NCI-H345 treated with DMSO at 0.1 percent for 48 hours (cell line): ENCODE measurements around the gene STUM.

Experiments used
- DNase-seq: peaks from one replicate; lab custom pipeline; 2025; ENCODE audit not compliant: unreplicated experiment; lab: John Stamatoyannopoulos, UW

The STUM gene

GRCh38 chr1:226558036-226558650 lies 9.6 kb downstream of the STUM start:
- DNase-seq, result no peak

GRCh38 chr1:226560243-226560642 lies 11.7 kb downstream of the STUM start:
- no peak for DNase-seq

DNA sequence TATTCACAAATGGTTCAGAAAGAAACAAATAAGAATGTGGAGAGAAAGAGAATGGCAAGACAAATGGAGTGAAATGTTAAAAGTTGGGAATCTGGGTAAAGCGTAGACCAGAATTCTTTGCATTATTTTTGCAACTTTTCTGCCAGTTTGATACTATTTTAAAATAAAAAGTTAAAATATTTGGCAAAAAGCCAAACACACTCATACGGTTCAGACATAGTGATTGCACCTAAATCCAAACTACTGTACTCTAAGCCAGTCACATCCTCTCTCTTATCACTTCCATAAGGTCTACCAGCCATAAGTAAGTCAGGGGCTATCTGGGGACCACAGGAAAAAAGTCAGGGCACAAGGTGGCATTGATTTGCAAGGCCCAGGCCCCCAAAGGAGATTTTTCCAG lies 14.4 kb downstream of the STUM start:
- DNase-seq, result no peak

DNA sequence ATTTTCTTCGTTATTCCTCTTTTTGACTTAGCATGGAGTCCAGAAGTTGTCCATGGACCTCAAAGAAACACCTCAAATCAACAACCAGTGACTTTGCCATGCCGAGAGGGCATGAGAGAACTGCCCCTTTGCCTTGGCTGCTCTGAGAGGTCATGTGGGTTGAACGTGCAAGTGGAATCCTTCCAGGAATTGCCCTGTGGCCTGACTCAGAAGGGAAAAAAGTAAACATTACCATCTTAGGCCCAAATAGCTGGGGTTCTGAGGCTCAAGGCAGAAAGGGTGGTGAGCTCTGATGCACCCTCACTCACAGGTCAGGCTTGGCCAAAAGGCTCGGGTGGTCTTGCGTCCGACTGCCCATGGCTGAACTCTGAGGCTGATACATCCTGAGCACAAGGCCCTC lies 15.1 kb downstream of the STUM start:
- DNase-seq, result no peak

GRCh38 chr1:226565476-226565875 lies 16.9 kb downstream of the STUM start:
- DNase-seq, result no peak

GRCh38 chr1:226566234-226566633 lies 17.7 kb downstream of the STUM start:
- DNase-seq, result no peak

DNA sequence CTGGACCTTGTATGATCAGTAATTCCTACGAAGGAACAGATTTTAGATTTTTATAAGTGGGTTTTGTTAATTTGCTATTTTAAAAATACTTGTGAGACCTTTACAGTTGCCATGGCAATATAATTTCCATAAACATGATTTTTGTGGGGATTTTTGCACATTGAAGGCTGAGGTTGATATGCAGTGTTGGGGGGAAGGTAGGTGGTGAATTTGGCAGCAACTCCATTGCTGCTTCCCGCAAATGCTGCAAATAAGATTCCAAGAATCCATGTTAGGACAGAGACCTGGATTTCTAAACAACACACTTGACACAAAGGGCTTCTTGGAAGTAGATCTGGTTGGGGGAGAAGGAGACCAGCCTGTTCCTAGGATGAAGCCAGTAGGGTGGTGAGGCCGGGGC lies 18.2 kb downstream of the STUM start:
- no peak for DNase-seq

GRCh38 chr1:226568077-226568831 lies 19.7 kb downstream of the STUM start:
- no peak for DNase-seq

DNA sequence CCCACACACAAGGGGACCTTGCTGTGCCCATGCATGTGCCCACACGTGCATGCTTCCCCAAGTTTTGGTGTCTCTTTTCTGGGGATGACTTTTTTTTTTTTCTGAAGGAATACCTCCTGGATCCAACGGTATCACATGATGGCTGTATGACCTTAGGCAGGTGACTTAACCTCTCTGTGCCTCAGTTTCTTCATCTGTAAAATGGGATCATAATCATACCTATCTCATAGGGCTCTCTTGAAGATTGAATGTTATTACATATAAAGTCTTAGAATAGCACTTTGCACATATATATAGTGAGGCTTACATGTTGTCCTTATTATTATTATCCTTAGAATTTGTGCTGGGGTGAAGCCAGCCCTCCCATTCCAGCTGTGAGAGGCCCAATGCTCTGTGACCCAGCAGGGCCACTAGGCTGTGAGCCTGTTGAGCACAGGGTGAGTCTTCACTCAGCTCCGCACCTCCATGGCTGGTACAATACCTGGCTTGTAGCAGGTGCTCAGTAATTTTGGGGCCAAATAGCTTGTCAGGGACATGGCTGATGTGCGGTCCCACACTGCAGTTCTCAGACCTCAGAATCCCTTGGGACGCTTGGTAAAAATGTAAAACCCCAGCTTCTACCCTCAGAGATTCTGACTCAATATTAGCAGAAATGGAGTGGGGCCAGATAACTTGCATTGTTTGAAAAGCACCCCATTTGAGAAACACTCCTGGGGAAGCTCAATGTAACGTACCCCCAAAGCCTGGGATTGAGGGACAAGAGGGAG lies 20.6 kb downstream of the STUM start:
- DNase-seq, result no peak

DNA sequence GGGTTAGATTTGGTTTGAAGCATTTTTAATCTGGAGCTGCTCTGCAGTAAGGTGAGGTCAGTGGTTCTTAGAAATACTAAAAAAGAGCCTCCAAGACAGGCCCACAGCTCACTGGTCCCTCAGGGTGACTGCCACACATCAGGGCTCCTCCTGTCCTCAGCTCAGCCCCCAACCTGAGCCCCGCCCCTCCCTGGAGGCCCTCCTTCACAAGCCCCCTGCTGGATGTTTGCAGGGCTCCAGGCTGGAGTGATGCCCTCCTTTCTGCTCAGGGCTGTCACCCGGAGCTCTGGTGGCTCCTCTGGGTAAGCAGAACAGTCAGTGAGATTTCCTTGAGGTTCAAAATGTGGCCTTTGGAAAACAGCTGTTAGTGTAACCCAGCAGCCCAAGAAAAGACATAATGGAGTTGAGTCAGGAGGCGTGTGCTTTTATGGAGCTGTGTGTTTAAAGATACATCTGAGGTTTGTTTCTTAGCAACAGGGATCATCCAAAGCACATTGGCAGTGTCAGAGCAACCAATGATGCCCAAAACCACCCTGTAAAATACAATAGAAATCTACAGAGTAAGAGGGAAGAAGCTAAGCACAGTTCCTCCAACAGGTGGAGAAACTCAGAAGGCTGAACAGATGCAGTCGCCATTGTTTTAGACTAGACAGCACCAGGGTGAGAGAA lies 21.4 kb downstream of the STUM start:
- DNase-seq, result no peak

DNA sequence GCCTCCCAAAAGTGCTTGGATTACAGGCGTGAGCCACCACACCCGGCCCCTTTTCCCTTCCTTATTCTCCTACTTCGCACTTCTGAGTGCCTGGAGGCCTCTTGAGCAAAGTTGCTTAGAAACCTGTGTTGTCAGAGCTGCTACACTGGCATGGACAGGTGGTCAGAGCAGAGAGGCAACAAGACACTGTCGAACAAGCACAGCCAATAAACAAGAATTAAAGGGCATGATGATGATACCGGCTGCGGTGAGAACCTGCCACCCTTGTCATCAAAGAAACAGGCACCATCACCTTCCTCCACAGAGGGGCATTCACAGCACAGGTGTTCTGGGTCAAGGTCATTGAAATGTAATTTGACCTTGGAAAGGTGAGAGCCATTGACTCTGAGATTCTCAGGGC lies 23.3 kb downstream of the STUM start:
- peak; percentile 8 for DNase-seq

DNA sequence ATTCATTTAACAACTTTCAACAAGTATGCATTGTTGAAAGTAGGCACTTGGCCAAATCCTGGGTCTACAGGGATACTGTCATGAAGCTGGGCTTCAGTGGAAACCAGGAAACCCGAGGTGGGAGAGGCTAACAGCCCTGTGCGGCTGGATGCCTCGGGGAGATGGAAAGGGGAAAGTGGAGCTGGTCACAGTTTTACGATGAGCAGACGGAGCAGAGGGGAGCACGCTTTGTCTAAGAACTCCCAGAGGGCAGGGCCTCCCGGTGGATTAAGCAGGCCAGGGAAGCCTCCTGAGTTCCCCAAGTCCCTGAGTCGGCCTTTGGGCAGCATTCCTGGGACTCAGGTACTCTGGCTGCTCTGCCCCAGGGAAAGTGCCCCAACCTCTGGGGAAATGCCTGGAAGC lies 23.8 kb downstream of the STUM start:
- no peak for DNase-seq

- DNase-seq, result no peak
These were observed 25.5 kb downstream of the STUM start for GRCh38 chr1:226574044-226574443.

DNA sequence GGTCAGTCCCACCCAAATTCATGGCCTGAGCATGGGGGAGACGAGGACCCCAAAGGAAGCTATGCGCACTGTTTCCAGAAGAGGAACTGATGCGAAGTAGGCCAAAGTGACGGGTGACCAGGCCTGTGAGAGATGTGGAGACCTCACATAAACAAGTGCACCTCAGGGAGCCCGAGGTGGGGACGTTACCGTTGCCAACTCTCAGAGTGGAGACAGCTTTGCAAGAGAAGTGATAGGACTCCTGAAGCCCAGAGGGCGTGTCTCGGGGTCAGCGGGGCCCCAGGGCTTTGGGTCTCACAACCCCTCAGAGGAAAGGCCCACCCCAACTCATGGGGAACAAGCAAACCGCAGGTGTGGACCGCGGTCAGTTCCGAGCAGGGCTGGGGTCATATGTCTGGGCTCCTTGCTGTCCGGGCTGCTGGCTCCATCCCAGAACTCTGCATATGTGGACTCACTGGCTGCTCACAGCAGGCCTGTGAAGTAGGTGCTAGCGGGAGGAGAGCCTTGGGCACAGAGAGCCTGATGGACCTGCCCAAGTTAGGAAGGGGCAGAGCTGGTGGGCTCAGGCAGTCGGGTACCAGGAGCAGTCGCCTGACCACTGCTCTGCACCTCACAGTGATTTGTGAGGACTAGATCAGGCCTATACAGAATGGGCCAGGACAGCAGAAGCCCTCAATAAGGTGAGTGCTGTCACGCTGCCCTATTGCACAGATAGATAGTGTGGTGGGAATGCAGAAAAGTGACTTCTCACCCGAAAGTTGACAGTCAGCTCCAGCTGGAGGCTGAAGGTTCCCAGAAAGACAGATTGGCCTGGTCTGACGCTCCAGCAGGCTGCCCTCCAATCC lies 26.2 kb downstream of the STUM start:
- DNase-seq, result no peak

- DNase-seq, result no peak
These were observed 26.8 kb downstream of the STUM start for GRCh38 chr1:226575436-226575720.

- DNase-seq, result peak; percentile 48
These were observed 27.3 kb downstream of the STUM start for GRCh38 chr1:226575739-226576378.

DNA sequence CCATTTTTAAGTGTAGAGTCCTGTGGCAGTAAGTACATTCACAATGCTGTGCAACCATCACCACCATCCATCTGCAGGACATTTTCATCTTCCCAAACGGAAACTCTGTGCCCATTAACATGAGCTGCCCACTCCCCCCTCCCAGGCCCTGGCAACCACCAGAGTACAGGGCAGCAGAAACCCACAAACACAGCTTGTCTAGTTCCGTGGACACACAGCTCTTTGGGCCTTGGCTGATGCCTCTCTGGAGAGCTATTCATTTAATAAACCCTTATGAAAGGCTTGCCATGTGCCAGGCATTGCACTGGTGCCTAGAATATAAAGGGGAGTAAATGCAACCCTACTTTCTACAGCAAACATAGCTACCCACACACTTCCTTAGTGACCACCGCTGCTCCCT lies 28.0 kb downstream of the STUM start:
- DNase-seq, result no peak

- no peak for DNase-seq
These were observed 29.0 kb downstream of the STUM start for GRCh38 chr1:226577401-226578180.

GRCh38 chr1:226578946-226579578 lies 30.5 kb downstream of the STUM start:
- DNase-seq, result no peak
